Gastrocnemius medialis (tissue), 4 donors: ENCODE data around the gene RNF123. TPM values are rescaled to one million over a fixed set of nuclear protein-coding genes. Genes with fewer than 3 reads are reported as not detected.

Experiments
- ATAC-seq, 2 donors: fragments of 150-250 bp; one replicate each; pipeline ENCODE4 v1.9.1; 2016
- DNase-seq, 2 donors: peaks; one replicate each; pipeline ENCODE4 v3.0.0-alpha.2; 2019
- H3K27ac ChIP-seq, 4 donors: fragments of 200-600 bp; sonication (generic); 1 replicate in 1 of 4; 2 replicates in 3 of 4; pipeline ENCODE4 v1.5.1; 2016 to 2018; ENCODE audit warnings: mild to moderate bottlenecking in 2 of 4, moderate library complexity in 1 of 4
- H3K27me3 ChIP-seq, 3 donors: fragments of 200-600 bp; sonication (generic) in 2 of 3; 1 replicate in 1 of 3; 2 replicates in 2 of 3; pipeline versions ENCODE4 v1.5.1 to v1.6.0; 2016 to 2019; ENCODE audit warnings: mild to moderate bottlenecking in 1 of 3, moderate library complexity in 1 of 3
- H3K36me3 ChIP-seq, 2 donors: fragments of 200-600 bp; sonication (generic) in 1 of 2; one replicate each; pipeline ENCODE4 v1.5.1; 2017 to 2018
- H3K4me1 ChIP-seq, 2 donors: fragments of 200-600 bp; sonication (generic) in 1 of 2; one replicate each; pipeline ENCODE4 v1.5.1; 2016 to 2017; ENCODE audit warnings: mild to moderate bottlenecking in 2 of 2
- H3K4me3 ChIP-seq, 4 donors: fragments of 200-600 bp; sonication (generic) in 3 of 4; 1 replicate in 1 of 4; 2 replicates in 3 of 4; pipeline ENCODE4 v1.5.1; 2016 to 2019; ENCODE audit warnings: mild to moderate bottlenecking in 2 of 4
- H3K9me3 ChIP-seq, 3 donors: fragments of 200-600 bp; sonication (generic) in 2 of 3; 1 replicate in 1 of 3; 2 replicates in 2 of 3; pipeline ENCODE4 v1.5.1; 2016 to 2019
- POLR2A ChIP-seq, 2 donors: fragments of 450-650 bp; IDR thresholded peaks; one replicate each; pipeline ENCODE4 v1.6.1; 2017; ENCODE audit warnings: antibody characterized with exemption in 2 of 2, mild to moderate bottlenecking in 2 of 2, moderate library complexity in 2 of 2
- in situ Hi-C, 4 donors: fragments of 200-750 bp; cut with MboI; loops; one replicate each; pipeline versions ENCODE4 v1.15.0 to v1.8.0; 2017; ENCODE audit warnings: low sequenced_read_pairs in 4 of 4
- intact Hi-C: fragments of 100-400 bp; cut with DNase I; formaldehyde crosslinking; loops from one replicate; pipeline ENCODE4 v1.15.1; 2023; ENCODE audit warnings: low total_unique reads
- total RNA-seq, 4 donors: library from RNA; depleted of rRNA; stranded (reverse); fragments of >200 nt; gene quantifications; one replicate each; pipeline versions ENCODE4 v1.1.0 to v1.2.3, GENCODE V29; 2016
- TF ChIP-seq, protein P1 (sequence below), 5 experiments: fragments of 450-650 bp in 3 of 5; fragments of 200-600 bp in 2 of 5; sonication (generic) in 2 of 5; IDR thresholded peaks in 4 of 5; conservative IDR thresholded peaks in 1 of 5; 1 replicate in 4 of 5; 2 replicates in 1 of 5; pipeline ENCODE4 v1.5.1; 2016 to 2019; ENCODE audit warnings: antibody characterized with exemption in 5 of 5, mild to moderate bottlenecking in 3 of 5, moderate library complexity in 3 of 5

The RNF123 gene
- total RNA-seq, 4 donors from 2014 or later = 82.8 to 132 (median 128) TPM

DNA sequence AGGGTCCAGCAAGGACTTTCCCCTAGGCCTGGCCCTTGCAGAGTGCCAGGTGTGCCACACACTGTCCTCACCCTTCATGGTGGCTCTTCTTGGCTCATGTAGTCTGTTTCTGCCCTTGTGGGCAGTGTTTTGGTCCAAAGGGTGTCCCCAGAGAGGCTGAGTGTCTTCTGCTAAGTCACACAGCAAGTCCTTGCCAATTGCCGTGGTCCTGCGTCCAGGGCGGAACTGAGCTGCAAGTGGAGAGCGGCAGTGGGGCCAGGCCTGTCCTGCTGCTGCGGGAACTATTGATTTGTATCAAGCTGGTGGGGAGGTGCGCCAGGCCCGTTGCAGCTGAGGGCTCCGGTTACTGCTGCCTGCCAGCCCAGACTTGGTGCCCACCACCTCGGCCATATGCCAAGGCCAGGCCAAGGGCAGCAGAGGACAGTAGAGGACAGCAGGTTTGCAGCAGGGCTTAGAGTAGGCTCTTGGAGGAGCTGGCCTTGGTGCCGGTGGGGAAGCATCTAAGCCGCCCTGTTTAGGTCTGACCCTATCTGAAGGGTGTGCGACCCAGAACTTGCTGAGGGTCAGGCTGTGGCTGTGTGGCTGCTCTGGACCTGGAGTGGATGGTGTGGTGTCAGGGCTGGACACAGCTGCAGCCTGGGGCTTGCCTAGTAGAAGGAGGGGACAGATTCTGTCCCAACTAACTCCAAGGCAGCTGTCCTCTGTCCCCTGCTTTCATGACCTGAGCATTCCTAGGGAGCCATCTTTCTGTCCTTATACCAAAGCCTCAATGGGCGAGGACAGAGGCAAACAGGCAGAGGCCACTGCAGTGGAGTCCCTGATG is 25.6 kb downstream of the RNF123 start:
- DNase-seq = no peak
- ATAC-seq = no peak

DNA sequence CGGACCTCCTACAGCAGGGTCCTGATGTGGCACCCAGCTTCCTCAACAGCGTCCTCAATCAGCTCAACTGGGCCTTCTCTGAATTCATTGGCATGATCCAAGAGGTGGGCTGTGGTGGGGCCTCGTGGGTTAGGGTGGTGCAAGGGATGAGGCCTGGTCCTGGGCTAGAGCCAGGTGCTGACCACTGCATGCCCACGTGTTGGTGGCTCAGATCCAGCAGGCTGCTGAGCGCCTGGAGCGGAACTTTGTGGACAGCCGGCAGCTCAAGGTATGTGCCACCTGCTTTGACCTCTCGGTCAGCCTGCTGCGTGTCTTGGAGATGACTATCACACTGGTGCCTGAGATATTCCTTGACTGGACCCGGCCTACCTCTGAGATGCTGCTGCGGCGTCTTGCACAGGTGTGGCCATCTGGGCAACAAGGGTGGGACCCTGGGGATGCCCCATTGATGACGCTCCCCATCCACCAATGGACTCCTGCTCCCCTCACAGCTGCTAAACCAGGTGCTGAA is 26.3 kb downstream of the RNF123 start:
- in situ Hi-C loops (no loop called here), intact Hi-C loops (no loop called here)
- TF ChIP-seq, protein P1, sequence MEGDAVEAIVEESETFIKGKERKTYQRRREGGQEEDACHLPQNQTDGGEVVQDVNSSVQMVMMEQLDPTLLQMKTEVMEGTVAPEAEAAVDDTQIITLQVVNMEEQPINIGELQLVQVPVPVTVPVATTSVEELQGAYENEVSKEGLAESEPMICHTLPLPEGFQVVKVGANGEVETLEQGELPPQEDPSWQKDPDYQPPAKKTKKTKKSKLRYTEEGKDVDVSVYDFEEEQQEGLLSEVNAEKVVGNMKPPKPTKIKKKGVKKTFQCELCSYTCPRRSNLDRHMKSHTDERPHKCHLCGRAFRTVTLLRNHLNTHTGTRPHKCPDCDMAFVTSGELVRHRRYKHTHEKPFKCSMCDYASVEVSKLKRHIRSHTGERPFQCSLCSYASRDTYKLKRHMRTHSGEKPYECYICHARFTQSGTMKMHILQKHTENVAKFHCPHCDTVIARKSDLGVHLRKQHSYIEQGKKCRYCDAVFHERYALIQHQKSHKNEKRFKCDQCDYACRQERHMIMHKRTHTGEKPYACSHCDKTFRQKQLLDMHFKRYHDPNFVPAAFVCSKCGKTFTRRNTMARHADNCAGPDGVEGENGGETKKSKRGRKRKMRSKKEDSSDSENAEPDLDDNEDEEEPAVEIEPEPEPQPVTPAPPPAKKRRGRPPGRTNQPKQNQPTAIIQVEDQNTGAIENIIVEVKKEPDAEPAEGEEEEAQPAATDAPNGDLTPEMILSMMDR (IDR thresholded peaks at IDR 0.05 in 4 of 5, conservative IDR thresholded peaks at IDR 0.05 in 1 of 5) = no peak
- TF ChIP-seq POLR2A (IDR thresholded peaks at IDR 0.05) = no peak
- Histone ChIP-seq H3K27me3 (no peaks in the 10 kb centered on the region), H3K9me3 (no peaks in the 10 kb centered on the region), H3K36me3 (peaks cover 0 to 22% of the 10 kb centered on the region in 2 donors), H3K4me1 (peaks cover 16 to 42% of the 10 kb centered on the region in 2 donors), H3K27ac (peak overlapping the region in 1 of 4 donors; percentile 75), H3K4me3 (no peak overlapping the region)
- ATAC-seq = no peak
- DNase-seq = peak in 1 of 2 donors; percentile 17

More for the DNA sequence above, 25.6 kb downstream of the RNF123 start:
- Histone ChIP-seq H3K27me3 (no peaks in the 10 kb centered on the region), H3K4me1 (peaks cover 14 to 36% of the 10 kb centered on the region in 2 donors), H3K36me3 (peaks cover 0 to 18% of the 10 kb centered on the region in 2 donors), H3K4me3 (no peak overlapping the region), H3K9me3 (no peaks in the 10 kb centered on the region), H3K27ac (peak overlapping the region in 2 of 4 donors; percentile 33 to 75)
- intact Hi-C loops (no loop called here), in situ Hi-C loops (no loop called here)
- TF ChIP-seq, protein P1 (IDR thresholded peaks at IDR 0.05 in 4 of 5, conservative IDR thresholded peaks at IDR 0.05 in 1 of 5) = no peak
- TF ChIP-seq POLR2A (IDR thresholded peaks at IDR 0.05) = no peak

DNA sequence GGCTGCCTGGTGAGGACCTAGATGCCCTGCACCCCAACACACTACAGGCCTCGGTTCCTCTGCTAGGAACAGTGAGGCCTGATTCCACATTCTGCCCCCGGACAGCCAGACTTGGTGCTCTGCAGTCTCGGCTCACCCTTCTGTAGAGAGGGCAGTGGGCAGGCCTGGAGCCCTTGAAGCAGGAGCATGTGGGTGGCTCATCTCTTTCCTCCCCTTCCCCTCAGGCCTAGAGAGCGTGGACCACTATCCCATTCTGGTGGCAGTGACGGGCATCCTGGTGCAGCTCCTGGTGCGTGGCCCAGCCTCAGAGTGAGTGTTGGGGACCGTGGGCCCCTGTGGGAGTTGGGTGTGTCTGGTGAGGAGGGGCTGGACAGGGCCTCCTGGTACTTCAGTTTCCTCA is 26.8 kb downstream of the RNF123 start:
- Histone ChIP-seq H3K27me3 (no peaks in the 10 kb centered on the region), H3K4me3 (no peak overlapping the region), H3K27ac (no peak overlapping the region), H3K9me3 (no peaks in the 10 kb centered on the region), H3K4me1 (peaks cover 16 to 42% of the 10 kb centered on the region in 2 donors), H3K36me3 (peaks cover 0 to 27% of the 10 kb centered on the region in 2 donors)
- intact Hi-C loops = no loop called here
- in situ Hi-C loops = no loop called here
- no peak for TF ChIP-seq POLR2A (IDR thresholded peaks at IDR 0.05)
- TF ChIP-seq, protein P1 (IDR thresholded peaks at IDR 0.05 in 4 of 5, conservative IDR thresholded peaks at IDR 0.05 in 1 of 5) = no peak
- no peak for ATAC-seq
- no peak for DNase-seq

DNA sequence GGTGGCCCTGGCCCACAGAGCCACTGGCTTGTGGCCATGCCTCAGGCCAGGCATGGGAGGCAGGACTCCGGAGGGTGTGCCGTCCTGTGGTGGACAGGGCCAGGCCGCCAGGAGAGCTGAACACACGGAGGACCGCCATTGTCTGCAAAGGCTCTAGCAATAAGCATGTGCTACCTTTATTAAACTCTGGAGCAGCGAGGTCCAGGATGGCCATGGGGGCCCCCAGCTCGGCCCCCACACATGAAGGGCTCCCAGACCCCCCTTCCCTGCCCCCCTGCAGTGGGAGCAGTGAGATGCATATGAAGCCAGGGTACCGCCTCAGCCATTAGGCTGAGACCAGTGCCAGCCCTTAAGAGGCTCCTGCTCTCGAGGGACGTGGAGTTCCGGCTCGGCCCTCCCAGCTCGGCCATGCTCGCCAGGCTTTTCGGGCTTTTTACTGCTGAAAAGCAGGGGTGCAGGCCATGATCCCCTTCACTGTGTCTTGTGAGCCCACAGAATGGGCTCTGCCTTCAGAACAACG is 27.4 kb downstream of the RNF123 start:
- ATAC-seq = no peak
- intact Hi-C loops = no loop called here

More for the DNA sequence above, 27.4 kb downstream of the RNF123 start:
- in situ Hi-C loops = no loop called here
- H3K9me3 ChIP-seq = no peaks in the 10 kb centered on the region
- DNase-seq = no peak
- no peak overlapping the region for H3K4me3 ChIP-seq
- H3K27me3 ChIP-seq = no peaks in the 10 kb centered on the region
- peaks cover 16 to 42% of the 10 kb centered on the region in 2 donors for H3K4me1 ChIP-seq
- no peak overlapping the region for H3K27ac ChIP-seq
- peaks cover 0 to 29% of the 10 kb centered on the region in 2 donors for H3K36me3 ChIP-seq
- no peak for TF ChIP-seq POLR2A (IDR thresholded peaks at IDR 0.05)
- TF ChIP-seq, protein P1 (IDR thresholded peaks at IDR 0.05 in 4 of 5, conservative IDR thresholded peaks at IDR 0.05 in 1 of 5) = no peak
